Fibroblast of the aortic adventitia (primary cell): ENCODE results near the gene SULT2B1. TPM values are rescaled to one million over a fixed set of nuclear protein-coding genes. Genes with fewer than 3 reads are reported as not detected.

Experiments used
- DNase-seq: peaks from one replicate; pipeline ENCODE4 v3.0.0-alpha.2; 2010; ENCODE audit warnings: low read depth
- H3K4me3 ChIP-seq: 2 replicates; pipeline ENCODE4 v1.5.1; 2011; ENCODE audit warnings: low read depth, mild to moderate bottlenecking, control low read depth, low read length, moderate library complexity
- CTCF ChIP-seq: IDR thresholded peaks from 2 replicates; pipeline ENCODE4 v1.5.1; 2011; ENCODE audit warnings: mild to moderate bottlenecking, low read length, control low read depth, inconsistent platforms; ENCODE audit not compliant: insufficient read depth
- total RNA-seq: library from RNA; depleted of rRNA; stranded (reverse); fragments of >200 nt; gene quantifications from 2 replicates; pipeline ENCODE4 v1.2.3, GENCODE V29; 2012; ENCODE audit warnings: low replicate concordance

SULT2B1 gene
- not detected in 2 replicates for total RNA-seq

- no peak for DNase-seq
- no peak within 1 kb of the TSS for H3K4me3 ChIP-seq
- TF ChIP-seq CTCF: no peak
These were observed at the start of gene SULT2B1 for GRCh38 chr19:48551437-48552302. Gene SULT2B1 (plus strand): TSS chr19:48552172. CDS start chr19:48552253, 81 bp downstream.

- DNase-seq: no peak
- no peak for TF ChIP-seq CTCF
- H3K4me3 ChIP-seq: no peak overlapping the region
These were observed 49.5 kb upstream of the SULT2B1 start for GRCh38 chr19:48502350-48503018.

GRCh38 chr19:48506138-48506733 is 45.7 kb upstream of the SULT2B1 start:
- TF ChIP-seq CTCF: peak; percentile 52

GRCh38 chr19:48507911-48508439 is 44.0 kb upstream of the SULT2B1 start:
- no peak for TF ChIP-seq CTCF
- DNase-seq: no peak
- H3K4me3 ChIP-seq: no peak overlapping the region

More at GRCh38 chr19:48506138-48506733, 45.7 kb upstream of the SULT2B1 start:
- DNase-seq: peak; percentile 68
- H3K4me3 ChIP-seq: no peak overlapping the region

GRCh38 chr19:48508729-48509411 is 43.1 kb upstream of the SULT2B1 start:
- no peak for DNase-seq
- no peak for TF ChIP-seq CTCF
- H3K4me3 ChIP-seq: no peak overlapping the region
